GM18873 (cell line): ENCODE results near the gene GNL2.
"Not testable (repeated sequence)": the region's sequence is repeated elsewhere in the genome, so short reads cannot be mapped to it uniquely, and the experiment has no call there.

Experiments used
- ATAC-seq: cut with Tn5 transposase; IDR thresholded peaks from one replicate; pipeline ENCODE4 v1.9.1; 2021; ENCODE audit warnings: mild to moderate bottlenecking, moderate library complexity, moderate number of reproducible peaks; ENCODE audit not compliant: unreplicated experiment, low FRiP score

GNL2 gene

DNA sequence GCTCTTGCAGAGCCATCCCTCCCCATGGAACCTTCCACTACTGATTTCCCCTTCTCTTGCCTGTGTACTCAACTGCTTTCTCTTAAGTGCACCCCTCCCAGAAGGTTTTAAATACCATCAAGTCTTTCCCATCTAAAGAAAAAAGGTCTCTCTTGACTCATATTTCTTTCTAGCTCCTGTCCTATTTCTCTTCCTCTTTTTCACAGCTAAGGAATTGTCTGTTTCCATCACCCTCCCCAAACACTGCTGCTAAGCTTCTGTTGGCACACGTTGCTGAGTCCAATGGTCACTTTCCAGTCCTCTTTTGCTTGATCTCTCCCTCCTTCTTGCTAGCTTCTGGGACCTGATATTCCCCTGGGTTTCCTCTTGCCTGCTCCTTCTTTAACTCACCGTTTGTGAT, 13.3 kb upstream of the GNL2 start:
- no peak for ATAC-seq

GRCh38 chr1:37606481-37607263, 10.9 kb upstream of the GNL2 start:
- no peak for ATAC-seq

DNA sequence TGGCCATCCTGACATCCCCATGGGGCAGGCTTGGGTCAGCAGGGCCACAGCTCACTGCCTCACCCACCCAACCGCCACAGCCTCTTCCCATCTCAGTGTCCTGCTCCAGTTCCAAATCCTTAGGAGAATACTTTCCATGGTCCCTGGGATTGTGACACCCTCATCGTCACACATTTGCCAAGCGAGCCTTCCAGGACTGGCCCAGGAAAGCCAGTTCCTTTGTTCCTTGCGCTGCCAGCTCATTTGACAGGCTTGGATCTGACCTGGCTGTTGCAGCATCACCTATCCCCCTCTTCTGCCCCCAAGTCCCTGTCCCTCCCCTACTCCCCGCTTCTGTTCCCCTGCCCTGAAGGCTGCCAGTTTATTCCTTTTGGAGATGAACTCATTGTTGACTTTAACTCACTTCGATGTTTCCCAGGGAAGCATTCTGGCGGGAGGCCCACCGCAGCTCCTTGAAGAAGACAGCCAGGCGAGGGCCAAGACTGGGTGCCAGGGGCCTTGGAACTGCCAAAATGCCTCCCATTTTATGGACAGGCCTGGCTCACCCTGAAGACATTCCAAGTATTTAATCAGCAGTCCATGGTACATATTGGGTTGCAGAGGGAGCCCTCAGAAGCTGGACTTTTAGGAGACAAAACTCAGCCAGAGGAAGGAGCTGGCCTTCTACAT, 10.2 kb upstream of the GNL2 start:
- no peak for ATAC-seq

- no peak for ATAC-seq
These were observed 9.4 kb upstream of the GNL2 start for GRCh38 chr1:37605061-37605650.

DNA sequence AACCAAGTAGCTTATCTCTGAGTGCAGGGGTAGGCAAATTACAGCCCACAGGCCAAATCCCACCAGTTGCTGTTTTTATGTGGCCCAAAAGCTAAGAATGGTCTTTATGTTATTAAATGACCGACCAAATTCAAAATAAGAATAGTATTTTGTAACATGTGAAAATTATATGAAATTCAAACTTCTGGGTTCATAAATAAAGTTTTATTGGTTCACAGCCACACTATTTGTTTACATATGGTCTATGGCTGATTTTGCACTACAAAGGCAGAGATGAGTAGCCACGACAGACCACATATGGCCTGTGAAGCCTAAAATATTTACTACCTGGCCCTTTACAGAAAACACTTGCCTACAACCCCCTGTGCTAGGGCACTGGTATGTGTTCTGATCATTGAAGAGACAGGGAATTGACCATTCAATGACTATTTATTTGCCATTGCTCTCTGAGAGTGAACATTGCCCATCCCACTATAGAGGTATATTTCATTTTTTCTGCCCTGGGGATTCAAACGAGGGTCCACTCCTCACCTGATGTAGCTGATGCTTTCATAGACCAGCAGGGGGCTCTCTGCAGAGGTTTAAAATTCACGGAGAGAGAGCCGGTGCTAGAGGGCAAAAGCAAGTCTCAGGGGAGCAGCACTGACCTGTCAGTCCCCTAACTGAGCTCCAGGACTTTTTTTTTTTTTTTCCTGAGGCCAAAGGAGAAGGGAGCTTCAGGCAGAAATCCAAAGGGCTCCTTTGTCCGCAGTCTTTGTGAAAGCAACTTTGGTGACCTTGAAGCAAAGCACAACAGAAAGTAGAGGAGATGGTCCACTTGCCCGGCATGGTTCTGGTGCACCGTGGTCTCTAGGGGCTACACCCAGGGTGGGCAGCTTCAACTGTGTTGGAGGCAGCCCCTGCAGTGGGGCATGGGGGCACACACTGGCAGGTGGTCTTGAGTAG, 7.3 kb upstream of the GNL2 start:
- no peak for ATAC-seq

- ATAC-seq = no peak
These were observed 5.7 kb upstream of the GNL2 start for GRCh38 chr1:37601441-37601840.

GRCh38 chr1:37599940-37600339, 4.2 kb upstream of the GNL2 start:
- ATAC-seq = no peak

DNA sequence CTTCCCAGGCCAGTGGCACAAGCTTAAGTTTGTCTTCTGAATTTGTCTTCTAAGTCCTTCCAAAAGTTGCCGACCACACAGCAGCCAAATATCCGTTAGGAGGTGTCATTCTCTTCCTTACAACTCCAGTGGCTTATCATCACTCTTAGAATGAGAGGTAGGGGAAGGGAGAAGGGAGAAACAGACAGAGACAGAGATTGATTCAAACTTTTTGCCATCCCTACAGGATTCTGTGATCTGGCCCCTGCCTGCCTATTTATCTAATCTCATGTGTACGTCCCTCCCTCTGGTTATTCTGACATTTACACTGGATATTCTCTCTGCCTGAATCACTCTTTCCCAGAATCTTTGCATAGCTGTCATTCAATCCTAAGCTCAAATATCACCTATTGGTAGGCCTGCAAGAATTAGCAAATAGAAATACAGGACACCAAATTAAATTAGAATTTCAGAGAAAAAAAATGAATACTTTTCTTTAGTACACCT, 488 bp upstream of the GNL2 start:
- ATAC-seq = no peak

- ATAC-seq = no peak
These were observed 2.0 kb downstream of the GNL2 start for GRCh38 chr1:37593726-37594125.

GRCh38 chr1:37588939-37589338, 6.8 kb downstream of the GNL2 start:
- ATAC-seq = no peak

- ATAC-seq = not testable (repeated sequence)
These were observed 11.2 kb downstream of the GNL2 start for GRCh38 chr1:37584544-37584943.

- no peak for ATAC-seq
These were observed 20.0 kb downstream of the GNL2 start for GRCh38 chr1:37575692-37576091.

GRCh38 chr1:37574834-37575480, 20.8 kb downstream of the GNL2 start:
- no peak for ATAC-seq

DNA sequence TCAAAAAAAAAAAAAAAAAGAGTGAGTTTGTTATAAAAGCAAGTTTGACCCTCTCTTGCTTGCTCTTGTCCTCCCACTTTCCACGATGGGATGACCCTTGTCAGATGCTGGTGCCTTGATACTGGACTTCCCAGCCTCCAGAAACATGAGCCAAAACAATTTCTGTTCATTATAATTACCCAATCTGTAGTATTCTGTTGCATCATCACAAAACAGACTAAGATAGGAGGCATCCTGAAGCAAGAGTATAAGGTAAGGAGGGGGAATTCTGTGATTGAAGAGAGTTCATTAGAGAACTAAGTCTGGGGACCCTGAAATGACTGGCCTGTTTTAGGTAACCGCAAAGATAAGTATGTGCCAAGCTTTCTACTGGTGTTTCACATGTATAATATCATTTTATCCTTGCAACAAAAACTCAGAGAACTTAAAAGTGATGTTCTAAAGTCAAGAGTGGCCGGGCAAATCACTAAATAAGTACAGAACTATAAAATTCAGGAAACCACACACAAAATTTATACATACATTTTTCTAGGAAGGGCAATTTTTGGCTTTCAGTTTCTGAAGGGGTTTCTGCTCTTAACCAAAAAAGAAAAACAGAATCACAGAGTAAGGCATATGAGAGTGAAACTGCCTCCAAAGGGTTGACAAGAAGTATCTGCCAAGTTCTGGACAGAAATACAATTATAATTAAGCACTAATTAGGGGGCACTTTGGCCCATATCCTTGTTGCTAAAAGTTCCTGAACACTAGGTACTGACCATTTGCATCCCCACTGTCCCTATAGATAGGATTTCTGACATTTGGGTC, 25.0 kb downstream of the GNL2 start:
- no peak for ATAC-seq

GRCh38 chr1:37567023-37567422, 28.7 kb downstream of the GNL2 start:
- no peak for ATAC-seq

GRCh38 chr1:37564892-37565291, 30.8 kb downstream of the GNL2 start:
- no peak for ATAC-seq

DNA sequence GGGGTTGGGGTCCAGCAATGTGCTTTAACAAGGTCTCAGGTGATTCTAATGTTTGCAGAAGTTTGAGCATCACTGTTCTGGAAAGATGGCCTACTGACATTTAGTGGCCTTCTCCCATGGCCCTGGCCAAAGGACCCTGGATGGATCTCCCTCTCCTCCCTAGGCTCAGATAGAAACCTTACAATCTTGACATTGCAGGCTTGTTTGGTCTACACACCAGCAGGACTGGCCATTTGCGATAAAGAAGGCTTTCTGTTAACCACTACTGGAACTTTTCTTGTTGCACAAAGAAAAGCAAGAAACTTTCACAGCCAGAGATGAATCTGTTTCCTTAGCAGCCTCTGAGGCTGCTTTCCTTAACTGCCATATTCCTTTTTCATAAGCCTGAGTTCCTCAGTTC, 32.8 kb downstream of the GNL2 start:
- ATAC-seq = no peak

DNA sequence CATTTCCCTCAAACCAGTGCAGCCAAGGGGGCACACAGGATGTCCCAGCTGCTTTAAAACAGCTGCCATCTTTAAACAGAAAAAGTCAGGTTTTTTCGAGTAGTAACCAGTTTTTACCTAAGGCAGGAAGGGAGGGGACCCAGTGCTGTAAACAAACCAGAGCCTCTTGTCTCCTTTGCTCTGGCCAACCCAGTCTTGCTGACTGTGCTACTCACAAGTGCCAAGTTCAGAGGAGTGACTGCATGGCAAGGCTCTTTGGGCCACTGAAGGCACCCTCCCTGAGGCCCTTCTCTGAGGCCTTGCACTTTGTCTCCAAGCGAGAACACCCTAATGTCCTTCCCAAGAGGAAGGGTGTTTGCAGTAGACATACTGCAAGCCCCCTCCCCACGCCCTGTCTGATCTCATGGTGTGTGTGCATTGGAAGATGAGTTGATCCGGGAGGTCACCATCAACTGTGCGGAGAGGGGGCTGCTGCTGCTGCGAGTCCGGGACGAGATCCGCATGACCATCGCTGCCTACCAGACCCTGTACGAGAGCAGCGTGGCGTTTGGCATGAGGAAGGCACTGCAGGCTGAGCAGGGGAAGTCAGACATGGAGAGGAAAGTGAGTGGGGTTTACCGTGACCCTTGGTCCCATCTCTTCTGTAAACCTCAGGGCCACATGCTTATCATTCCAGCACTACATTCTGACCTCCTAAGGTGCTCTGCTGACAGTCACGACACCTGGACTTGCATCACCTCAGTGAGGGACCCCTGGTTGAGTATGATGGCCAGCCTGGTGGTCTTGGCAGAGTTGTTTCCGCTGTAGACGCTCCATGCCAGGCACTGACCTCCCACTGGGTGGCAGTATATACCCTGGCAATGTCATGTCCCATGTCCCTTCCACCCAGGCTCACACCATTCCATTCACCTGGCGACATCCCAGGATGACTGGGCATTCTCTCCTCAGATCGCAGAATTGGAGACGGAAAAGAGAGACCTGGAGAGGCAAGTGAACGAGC, 34.3 kb downstream of the GNL2 start:
- no peak for ATAC-seq
